ENCODE measurements around the gene FUBP1.

DNA sequence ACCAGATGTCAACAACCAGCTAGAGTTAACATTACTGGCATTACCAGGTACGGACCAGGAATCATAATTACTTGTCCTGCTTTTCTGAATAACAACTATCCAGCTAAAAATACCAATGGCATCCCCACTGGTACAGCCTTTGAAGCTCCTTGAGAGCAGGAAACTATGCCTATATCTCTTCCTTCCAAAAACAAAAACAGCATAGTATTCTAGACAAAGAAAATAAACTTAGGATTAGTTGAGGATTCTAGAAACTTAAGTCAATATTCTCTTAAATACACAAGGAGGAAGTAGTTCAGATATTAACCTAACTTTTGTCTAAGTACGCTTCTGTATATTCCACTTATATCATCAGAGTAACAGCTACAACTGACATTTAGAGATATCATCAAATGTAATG is 3.0 kb downstream of the FUBP1 start:
- TF ChIP-seq POLR2A (IDR thresholded peaks at IDR 0.05) (no peak), CTCF (IDR thresholded peaks at IDR 0.05) (no peak), POLR2AphosphoS5 (IDR thresholded peaks at IDR 0.05) (no peak), EP300 (IDR thresholded peaks at IDR 0.05) (no peak)

Measured in upper lobe of left lung (tissue), 4 donors.